ENCODE measurements around the gene CDK9. TPM values are rescaled to one million over a fixed set of nuclear protein-coding genes. Genes with fewer than 3 reads are reported as not detected.
"Not testable (repeated sequence)": the region's sequence is repeated elsewhere in the genome, so short reads cannot be mapped to it uniquely, and the experiment has no call there.

The CDK9 gene
- total RNA-seq, 2 donors from 2014 or later: 51.4 to 58.7 TPM

DNA sequence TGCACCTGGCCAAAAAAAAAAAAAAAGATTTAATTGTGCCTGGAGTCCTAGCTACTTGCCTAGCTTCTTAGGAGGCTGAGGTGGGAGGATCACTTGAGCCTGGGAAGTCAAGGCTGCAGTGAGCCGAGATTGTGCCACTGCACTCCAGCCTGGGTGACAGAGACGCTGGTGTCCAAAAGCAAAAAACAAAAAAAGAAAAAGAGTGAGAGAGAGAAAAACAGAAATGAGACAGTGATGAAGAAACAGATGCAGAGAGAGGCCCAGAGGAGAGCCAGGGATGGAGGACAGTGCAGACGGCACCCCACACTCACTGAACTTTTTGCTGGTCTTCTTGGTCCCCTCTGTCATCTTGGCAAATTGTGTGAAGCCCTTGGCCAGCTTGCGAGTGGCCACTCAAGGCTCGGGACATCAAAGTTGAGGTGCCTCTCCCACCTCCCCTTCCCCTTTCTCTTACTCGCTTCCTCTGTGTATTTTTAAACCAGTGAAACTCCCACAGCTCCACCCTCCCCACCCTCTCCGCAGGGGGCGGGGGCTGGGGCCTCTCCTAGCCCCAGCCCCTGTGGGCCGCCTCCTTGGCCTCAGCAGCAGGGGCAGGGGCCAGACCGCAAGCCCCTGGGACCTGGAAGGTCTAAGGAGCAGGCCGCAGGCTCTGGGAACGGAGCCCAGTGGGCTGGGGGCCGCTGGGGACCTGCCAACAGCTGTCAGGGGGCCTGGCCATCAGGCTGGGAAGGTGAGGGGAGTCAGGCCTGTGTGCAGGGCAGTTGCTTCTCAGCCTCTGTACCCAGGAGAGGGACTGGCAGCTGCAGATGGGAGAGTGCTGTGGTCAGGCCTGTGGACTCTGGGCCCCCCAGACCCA lies 7.3 kb upstream of the CDK9 start, which contains the start of gene SH2D3C:
TSS of gene SH2D3C (minus strand) at position 387 of the 856 bp plus-strand sequence. CDS start at position 348, 39 bp downstream.
- ATAC-seq (no peak), DNase-seq (peak in 1 of 4 donors; percentile 33)
- Histone ChIP-seq H3K27ac (peak within 1 kb of the TSS in 2 of 4 donors; percentile 45 to 50), H3K27me3 (no peaks in the 10 kb centered on the region), H3K9me3 (no peaks in the 10 kb centered on the region), H3K4me1 (no peaks in the 10 kb centered on the region), H3K4me3 (no peak within 1 kb of the TSS), H3K36me3 (replicated peaks in 1 of 2; ENCODE audit: insufficient read depth in 1 of 2, low read depth in 2 of 2) (no peaks in the 10 kb centered on the region)
- WGBS, 2 donors: 56 to 73% methylated on average over 10 to 13 of the region's 13 CpGs
- intact Hi-C loops (cut with DNase I): loop anchor here (5.0 kb wide), 1 partner anchor 166 kb away; the partner anchor contains the start of gene STXBP1
- TF ChIP-seq, protein P1, sequence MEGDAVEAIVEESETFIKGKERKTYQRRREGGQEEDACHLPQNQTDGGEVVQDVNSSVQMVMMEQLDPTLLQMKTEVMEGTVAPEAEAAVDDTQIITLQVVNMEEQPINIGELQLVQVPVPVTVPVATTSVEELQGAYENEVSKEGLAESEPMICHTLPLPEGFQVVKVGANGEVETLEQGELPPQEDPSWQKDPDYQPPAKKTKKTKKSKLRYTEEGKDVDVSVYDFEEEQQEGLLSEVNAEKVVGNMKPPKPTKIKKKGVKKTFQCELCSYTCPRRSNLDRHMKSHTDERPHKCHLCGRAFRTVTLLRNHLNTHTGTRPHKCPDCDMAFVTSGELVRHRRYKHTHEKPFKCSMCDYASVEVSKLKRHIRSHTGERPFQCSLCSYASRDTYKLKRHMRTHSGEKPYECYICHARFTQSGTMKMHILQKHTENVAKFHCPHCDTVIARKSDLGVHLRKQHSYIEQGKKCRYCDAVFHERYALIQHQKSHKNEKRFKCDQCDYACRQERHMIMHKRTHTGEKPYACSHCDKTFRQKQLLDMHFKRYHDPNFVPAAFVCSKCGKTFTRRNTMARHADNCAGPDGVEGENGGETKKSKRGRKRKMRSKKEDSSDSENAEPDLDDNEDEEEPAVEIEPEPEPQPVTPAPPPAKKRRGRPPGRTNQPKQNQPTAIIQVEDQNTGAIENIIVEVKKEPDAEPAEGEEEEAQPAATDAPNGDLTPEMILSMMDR (IDR thresholded peaks at IDR 0.05): no peak
- peak in 1 of 3 donors; percentile 15 for TF ChIP-seq POLR2A (IDR thresholded peaks at IDR 0.05)

DNA sequence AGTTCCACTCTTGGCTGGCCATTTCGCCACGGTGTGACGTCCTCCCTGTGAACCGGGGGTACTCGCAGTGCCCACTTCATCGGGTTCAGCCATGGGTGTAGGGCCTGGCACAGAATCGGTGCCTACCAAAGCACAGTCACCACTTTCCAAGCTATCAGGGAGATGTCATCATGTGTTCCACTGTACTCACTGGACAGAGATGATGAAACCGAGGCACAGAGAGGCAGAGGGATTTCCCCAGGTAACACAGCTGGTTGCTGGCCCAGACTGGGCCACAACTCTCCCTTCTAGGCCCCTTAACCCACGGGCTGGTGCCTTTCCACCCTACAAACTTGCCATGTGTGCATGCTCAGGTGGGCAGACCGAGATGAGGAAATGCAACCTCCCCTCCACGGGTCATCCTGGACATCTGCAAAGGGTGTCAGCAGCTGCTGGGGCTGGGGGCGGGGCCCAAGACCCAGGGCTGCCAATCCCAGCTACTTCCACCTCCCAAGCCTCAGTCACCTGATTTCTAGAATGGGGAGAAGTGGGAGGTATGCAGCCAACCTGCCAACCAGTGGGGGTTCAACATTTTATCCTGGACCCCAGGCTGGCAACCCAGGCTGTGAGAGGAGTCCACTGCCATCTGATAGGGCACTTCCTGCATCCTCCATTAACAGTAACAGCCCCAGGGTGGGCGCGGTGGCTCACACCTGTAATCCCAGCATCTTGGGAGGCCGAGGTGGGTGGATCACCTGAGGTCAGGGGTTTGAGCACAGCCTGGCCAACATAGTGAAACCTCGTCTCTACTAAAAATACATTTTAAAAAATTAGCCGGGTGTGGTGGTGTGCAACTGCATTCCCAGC lies 6.5 kb upstream of the CDK9 start:
- DNase-seq (no peak), ATAC-seq (no peak)
- Histone ChIP-seq H3K36me3 (replicated peaks in 1 of 2; ENCODE audit: insufficient read depth in 1 of 2, low read depth in 2 of 2) (no peaks in the 10 kb centered on the region), H3K27ac (peak overlapping the region in 2 of 4 donors; percentile 45 to 50), H3K4me1 (peaks cover 2% of the 10 kb centered on the region), H3K9me3 (no peaks in the 10 kb centered on the region), H3K27me3 (no peaks in the 10 kb centered on the region), H3K4me3 (no peak overlapping the region)
- no peak for TF ChIP-seq POLR2A (IDR thresholded peaks at IDR 0.05)
- TF ChIP-seq, protein P1 (IDR thresholded peaks at IDR 0.05): no peak
- WGBS, 2 donors: 54 to 72% methylated on average over 4 to 17 of the region's 17 CpGs
- intact Hi-C loops (cut with DNase I): loop anchor here (5.0 kb wide), 1 partner anchor 167 kb away; the partner anchor contains the start of gene STXBP1

DNA sequence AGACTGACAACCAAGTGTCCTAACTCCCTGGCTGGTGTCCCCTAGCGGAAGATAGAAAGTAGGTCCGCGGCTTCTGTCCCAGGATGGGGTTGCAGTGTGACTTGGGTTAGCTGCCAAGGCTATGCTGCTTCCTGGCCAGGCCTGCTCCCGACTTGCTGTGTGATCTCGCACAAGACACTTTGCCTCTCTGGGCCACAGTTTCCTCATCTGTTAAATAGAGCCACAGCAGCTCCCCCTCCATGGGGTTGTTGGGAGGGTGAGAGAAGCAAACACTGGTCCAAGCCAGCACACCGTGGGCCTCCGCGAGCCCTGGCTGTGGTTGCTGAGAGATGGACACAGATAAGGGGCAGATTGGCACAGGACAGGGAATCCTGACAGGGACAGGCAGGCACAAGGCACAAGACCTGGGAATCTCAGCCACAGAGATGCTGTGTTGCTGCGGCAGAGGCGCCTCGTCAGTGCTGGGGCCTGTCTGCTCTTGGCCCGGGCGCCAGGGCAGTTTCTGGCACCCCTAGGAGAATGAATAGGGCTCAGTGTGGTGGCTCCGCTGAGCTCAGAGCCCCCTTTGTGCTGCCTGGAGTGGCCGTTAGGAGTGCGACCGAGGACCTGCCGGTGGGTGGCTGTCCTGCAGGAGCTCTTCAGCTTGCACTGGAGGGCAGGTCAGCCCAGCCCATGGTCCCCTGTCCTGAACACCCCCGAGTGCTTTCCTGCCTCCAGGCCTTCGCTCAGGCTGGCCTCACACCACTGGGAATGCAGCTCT lies 5.5 kb upstream of the CDK9 start:
- no peaks in the 10 kb centered on the region for H3K9me3 ChIP-seq
- H3K4me1 ChIP-seq: peaks cover 8% of the 10 kb centered on the region
- ATAC-seq: no peak
- H3K27ac ChIP-seq: no peak overlapping the region
- intact Hi-C loops (cut with DNase I): loop anchor here (5.0 kb wide), 1 partner anchor 48 kb away; no protein-coding TSS in a partner anchor
- no peaks in the 10 kb centered on the region for H3K27me3 ChIP-seq
- no peak overlapping the region for H3K4me3 ChIP-seq
- no peaks in the 10 kb centered on the region for H3K36me3 ChIP-seq (replicated peaks in 1 of 2; ENCODE audit: insufficient read depth in 1 of 2, low read depth in 2 of 2)
- DNase-seq: no peak
- WGBS, 2 donors: 73 to 86% methylated on average over 7 to 20 of the region's 20 CpGs
- no peak for TF ChIP-seq POLR2A (IDR thresholded peaks at IDR 0.05)
- TF ChIP-seq, protein P1 (IDR thresholded peaks at IDR 0.05): no peak

DNA sequence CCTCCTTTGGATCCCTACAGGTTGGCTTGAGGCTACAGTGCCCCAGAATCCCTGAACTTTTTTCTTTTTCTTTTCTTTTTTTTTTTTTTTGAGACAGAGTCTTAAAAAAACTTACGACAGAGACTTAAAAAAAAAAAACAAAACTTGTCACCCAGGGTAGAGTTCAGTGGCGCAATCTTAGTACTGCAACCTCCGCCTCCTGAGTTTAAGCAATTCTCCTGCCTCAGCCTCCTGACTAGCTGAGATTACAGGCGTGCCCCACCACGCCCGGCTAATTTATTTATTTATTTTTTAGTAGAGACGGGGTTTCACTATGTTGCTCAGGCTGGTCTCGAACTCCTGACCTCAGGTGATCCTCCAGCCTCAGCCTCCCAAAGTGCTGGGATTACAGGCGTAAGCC lies 4.9 kb upstream of the CDK9 start:
- H3K9me3 ChIP-seq; ATAC-seq; H3K27ac ChIP-seq; DNase-seq; H3K27me3 ChIP-seq; H3K4me3 ChIP-seq; H3K36me3 ChIP-seq (replicated peaks in 1 of 2; ENCODE audit: insufficient read depth in 1 of 2, low read depth in 2 of 2); H3K4me1 ChIP-seq: not testable (repeated sequence)
- WGBS, 2 donors: 91 to 92% methylated on average over 9 of the region's 9 CpGs
- intact Hi-C loops (cut with DNase I): loop anchor here (5.0 kb wide), 1 partner anchor 49 kb away; no protein-coding TSS in a partner anchor

All from body of pancreas (tissue), 4 donors.